ENCODE results near the gene BID.

BID gene

DNA sequence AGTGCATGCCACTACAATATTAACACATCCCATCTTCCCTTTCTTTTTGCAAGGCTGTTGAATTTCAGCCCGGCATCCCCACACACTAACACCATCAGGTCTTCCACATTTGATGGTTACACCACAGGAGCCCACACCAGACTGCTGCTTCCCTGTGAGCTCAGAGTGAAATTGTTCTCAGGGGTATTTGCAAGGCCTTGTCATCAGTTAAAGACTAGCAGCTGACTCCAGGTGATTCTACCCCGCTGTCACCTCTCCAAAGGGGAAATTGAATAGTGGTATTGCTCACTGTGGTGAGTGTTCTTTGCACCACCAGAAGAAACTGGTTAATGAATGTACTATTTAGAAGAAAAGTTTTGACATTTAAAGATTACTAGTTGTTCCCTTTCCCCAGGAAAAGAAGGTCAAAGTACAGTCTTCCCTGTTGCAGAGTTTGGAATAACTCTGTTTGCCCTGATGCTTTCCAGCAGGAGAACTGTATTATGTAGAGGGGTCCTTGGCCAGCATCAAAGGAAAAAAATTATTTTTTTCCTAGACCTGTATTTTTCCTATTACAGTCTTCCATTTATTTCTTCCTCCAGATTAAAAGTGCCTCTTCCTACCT is 41.9 kb downstream of the BID start:
- DNase-seq = no peak

DNA sequence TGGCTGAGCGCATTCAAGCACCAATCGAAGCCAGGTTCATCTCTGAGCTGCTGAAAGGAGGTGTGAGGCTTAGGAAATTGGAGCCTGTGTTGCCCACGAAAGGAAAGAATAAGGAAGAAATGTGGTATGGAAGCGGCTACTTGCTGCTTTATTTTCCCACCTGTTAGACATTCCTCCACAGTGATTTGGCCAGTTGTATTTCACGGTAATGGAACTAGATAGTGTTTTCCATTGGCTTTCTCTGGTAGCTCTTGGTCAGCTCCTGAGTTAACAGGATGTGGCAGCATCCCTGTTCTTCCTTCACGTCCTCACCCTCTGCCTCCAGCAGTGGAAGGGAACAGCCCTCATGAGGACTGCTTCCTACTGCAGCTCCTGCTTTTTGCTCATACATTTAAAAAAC is 44.7 kb downstream of the BID start:
- DNase-seq = no peak

DNA sequence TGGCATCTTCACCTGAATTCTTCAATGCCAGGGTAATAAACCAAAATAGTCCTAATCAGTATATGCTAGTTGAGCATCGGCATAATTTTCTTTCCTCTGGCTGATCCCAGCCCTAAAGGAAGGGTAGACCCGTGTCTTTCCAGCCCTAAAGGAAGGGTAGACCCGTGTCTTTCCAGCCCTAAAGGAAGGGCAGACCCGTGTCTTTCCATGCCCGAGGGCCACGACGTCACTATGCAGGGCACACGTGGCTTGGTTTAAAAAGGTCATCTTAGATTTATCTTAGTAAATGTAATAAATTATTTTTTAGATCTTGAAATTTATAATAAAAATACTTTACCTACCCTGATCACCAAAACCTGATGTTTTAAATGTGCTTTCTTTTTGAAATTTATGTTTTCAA is 45.5 kb downstream of the BID start:
- no peak for DNase-seq

DNA sequence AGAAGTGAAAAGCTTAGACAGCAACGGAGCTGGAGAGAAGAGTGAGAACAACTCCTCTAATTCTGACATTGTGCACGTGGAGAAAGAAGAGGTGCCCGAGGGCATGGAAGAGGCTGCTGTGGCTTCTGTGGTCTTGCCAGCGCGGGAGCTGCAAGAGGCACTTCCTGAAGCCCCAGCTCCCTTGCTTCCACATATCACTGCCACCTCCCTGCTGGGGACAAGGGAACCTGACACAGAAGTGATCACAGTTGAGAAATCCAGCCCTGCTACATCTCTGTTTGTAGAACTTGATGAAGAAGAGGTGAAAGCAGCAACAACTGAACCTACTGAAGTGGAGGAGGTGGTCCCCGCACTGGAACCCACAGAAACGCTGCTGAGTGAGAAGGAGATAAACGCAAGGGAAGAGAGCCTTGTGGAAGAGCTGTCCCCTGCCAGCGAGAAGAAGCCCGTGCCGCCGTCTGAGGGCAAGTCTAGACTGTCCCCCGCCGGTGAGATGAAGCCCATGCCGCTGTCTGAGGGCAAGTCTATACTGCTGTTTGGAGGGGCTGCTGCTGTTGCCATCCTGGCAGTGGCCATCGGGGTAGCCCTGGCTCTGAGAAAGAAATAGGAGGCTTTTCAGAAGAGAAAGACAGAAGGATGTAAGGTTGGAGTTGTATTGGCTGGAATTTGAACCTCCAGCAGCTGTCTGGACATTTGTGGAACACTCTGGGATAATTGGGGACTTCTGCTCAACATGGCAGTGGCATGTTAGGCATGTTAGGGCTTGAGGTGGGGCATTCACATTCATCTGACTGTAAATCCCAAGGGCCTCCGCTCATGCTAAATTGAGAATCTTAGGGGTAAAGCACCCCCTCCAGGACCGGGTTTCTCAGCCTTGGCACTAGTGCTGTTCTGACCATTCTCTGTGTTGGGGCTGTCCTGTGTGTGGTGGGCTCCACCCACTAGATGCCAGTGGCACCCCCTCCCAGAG is 47.1 kb downstream of the BID start:
- DNase-seq = no peak

DNA sequence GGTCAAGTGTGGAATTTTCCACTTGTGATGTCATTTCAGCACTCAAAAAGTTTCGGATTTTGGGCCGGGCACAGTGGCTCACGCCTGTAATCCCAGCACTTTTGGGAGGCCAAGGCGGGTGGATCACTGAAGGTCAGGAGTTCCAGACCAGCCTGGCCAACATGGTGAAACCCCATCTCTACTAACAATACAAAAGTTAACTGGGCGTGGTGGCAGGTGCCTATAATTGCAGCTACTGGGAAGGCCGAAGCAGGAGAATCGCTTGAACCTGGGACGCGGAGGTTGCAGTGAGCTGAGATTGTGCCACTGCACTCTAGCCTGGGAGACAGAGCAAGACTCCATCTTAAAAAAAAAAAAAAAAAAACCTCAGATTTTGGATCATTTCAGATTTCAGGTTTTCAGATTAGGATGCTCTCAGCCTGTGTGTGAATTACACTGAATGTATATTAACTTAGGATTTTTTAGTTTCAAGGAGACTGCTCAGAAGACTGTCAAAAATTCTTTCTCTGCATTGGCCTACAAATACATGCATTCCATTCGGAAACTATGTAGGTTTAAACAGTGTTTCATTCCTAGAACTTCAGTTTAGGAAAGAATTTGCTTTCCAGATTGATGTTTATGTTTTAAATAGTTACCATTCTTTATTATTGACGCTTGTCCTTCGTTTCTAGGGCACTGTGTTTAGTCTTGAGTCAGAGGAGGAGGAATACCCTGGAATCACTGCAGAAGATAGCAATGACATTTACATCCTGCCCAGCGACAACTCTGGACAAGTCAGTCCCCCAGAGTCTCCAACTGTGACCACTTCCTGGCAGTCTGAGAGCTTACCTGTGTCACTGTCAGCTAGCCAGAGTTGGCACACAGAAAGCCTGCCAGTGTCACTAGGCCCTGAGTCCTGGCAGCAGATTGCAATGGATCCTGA is 48.0 kb downstream of the BID start:
- DNase-seq = no peak

DNA sequence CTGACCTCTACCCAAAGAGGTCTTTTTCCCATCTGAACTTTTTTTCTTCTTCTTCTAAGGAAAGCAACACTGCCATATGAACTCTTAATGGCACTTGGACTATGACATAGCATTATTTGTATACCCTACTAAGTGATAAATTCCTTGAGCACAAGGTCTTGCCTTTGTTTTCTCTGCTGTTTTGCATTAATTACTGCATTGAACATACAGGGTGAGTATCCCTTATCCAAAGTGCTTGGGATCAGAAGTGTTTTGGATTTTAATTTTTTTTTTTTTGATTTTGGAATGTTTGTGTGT is 48.8 kb downstream of the BID start:
- DNase-seq = no peak

DNA sequence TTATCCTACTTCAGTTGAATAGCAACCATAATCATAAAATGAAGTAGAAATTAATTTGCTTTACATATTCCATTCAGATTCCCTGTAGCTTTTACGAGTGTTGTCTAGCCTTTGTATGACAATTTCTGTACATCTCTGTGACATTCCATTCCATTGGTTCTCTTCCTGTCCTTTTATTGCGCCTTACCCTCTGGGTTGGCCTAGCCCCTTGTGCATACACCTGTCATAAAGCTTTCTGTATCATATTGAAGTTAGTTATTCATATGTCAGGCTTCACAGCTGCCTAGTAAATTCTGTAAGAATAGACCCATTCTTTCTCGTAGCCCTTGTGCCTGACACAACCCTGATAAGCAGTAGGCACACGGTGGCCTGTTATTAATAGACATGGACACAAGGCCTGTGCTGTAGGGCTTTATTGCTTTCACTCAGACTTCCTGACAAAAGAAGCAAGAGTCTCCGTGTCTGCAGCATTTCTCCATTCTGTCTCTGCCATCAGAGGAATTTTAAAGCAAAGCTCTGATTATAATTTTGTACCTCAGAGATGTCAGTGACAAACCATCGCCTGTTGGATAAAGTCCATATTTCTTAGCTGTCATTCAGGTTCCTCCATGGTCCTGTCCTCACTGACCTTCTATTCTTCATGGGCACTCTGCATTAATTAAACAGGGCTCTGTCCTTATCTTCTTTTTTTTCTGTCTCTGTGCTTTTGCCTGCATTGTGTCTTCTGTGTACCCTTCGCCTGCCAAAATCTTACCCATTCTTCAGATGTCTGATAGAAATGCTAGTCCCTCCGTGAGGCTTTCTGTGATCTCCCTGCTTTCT is 49.4 kb downstream of the BID start:
- DNase-seq = no peak

DNA sequence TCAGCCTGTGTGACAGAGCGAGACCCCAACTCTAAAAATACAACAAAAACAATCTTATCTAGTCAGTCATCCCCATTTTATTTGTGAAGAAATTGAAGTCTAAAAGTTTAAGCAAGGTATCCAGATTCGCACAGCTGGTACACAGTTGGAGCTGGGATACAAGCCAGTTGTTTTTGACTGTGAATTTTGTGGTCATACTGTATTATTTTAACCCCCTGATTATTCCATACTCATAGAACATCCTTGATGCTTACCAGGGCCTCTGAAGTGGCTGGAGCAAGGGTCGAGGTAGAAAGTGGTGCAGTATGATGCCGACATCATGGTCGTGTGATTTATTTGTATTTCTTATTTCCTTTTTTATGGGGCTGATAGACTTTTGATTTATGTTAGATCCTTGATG is 50.0 kb downstream of the BID start:
- no peak for DNase-seq

DNA sequence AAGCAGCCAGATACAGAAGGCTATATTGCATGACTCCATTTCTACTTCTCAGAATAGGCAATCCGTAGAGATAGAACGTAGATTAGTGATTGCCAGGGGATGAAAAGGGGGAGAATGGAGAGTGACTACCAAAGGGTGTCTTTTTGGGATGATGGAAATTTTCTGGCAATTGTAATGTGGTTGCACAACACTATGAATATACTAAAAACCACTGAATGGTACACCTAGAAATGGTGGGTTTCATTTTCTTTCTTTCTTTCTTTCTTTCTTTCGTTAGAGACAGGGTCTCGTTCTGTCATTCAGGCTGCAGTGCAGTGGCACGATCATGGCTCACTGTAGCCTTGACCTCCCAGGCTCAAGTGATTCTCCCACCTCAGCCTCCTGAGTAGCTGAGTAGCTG is 54.4 kb downstream of the BID start:
- DNase-seq = no peak

DNA sequence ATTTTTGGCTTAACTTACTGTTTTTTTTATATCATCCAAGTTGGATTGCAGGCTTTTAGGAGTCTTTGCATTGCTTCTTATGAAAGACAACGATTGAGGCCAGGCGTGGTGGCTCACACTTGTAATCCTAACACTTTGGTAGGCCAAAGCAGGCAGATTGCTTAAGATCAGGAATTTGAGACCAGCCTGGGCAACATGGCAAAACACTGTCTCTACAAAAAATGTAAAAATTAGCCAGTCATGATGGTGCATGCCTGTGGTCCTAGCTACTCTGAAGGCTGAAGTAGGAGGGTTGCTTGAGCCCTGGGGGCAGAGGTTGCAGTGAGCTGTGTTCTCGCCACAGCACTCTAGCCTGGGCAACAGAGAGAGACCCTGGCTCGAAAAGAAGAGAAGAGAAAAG is 56.6 kb downstream of the BID start:
- no peak for DNase-seq

DNA sequence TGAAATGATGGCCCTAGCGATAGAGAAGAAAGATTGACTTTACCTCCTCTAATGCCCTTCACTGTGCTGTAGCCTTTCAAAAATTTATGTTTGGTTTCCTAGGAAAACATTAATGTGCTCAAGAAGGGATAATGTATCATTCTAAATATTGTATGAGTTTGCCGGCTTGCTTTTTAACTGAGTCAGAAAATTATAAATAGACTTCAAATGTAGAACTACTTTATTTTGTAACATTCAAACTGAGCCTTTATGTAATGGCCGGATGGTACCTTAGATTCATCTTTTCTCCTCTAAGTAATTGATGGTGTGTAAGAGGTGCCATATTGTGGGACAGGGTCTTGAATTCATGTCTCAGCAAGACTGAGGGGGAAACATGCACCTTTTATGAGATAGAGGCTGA is 57.7 kb downstream of the BID start:
- no peak for DNase-seq

DNA sequence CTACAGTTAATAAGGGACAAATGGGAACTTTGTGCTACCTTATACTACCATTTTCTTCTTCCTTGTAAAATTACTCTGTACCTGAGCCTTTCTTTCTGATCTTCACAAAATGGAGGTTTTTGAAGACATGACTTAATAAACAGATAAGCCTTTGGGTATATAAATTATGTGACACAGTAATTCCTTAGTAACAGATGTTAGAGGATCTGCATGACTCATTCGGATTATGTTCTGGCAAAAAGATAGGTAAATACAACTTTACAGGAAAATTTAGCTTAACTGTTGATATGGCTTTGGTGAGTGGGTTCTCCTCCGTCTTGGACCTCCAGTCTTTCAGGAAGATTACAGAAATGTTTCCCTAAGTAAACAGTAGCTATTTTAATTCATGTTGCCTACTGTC is 61.8 kb downstream of the BID start:
- DNase-seq = no peak

DNA sequence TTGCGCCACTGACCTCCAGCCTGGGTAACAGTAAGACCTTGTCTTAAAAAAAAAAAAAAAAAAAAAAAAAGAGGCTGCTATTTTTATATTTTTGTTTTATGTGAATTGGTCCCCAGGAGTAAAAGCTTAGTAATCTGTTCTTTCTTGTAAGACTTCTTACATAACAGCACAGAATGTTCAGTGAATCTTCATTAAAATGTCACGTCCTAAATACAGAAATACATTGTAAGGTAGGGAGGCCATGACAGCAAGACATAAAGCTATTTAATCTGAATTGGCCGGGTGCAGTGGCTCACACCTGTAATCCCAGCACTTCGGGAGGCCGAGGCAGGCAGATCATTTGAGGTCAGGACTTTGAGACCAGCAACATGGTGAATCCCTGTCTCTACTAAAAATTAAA is 64.2 kb downstream of the BID start:
- DNase-seq = no peak

DNA sequence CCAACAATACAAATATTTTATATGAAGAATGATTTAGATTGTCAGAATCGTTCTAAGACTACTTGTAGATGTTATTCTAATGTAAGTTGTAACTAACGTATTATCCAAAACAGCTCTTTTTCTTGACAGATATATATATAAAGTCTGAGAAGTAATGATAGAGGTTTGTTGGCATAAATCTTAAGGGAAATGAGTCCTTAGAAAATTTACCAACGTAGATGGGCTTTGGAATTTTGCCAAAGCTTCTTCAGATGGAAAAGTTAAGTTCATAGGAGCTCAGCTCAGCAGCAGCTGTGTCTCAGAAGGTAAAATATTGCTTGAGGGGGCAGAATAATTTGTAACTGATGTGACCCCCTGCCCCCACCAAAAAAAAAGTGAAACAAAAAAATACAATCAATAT is 66.7 kb downstream of the BID start:
- no peak for DNase-seq

DNA sequence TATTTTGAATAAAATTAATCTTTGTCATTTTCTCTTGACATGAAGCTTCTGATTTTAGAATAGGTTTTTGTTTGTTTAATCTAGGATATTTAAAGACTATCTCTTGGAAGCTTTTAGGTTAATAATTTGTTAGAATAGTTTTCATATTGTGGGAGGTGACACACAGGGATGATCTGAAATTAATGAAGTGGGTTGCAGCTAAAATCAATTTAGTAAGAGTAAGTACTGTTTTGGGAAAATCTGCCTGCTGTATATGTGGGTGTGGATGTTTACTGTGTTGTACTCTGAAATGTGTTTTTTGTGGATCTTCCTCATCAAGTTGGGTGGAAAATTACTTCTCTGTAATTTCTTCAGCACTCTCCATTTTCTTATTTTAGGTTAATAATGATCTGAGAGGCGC is 67.3 kb downstream of the BID start:
- no peak for DNase-seq

DNA sequence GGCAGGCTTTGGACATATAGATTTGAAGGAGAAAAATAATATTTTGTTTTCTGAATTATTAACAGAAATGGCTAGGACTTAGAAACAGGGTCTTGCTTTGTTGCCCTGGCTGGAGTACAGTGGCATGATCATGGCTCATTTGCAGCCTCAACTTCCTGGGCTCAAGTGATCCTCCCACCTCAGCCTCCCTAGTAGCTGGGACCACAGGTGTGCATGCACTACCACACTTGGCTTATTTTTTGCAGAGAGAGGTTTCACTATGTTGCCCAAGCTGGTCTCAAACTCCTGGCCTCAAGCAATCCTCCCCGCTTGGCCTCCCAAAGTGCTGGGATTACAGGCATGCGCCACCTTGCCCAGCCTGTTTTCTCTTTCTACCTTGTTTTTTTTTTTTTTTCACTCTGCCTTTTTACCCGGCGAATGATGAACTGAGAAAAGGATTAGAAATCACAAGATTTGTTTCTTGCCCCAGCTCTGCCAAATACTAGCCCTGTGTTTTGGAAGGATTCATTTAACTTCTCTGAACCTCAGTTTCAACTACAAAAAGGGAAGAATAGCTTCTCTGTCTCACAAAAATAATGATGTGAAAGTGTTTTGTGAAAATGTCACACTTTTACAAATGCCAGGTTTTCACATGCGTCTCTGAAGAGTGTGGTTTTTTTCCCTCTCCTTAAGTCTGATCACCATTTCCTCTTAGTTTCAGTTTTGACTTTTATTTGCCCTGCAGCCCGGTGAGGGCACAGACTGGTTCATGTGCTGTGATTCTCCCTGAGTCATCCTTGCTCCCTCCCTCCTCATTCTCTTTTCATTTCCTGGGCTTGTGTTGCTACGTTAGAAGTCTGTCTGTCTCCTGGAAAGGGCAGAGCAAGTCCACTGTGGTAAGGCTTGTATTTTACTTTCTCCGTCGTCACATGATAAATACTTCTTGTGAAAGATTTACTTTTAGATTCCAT is 68.0 kb downstream of the BID start:
- DNase-seq = peak; percentile 7

DNA sequence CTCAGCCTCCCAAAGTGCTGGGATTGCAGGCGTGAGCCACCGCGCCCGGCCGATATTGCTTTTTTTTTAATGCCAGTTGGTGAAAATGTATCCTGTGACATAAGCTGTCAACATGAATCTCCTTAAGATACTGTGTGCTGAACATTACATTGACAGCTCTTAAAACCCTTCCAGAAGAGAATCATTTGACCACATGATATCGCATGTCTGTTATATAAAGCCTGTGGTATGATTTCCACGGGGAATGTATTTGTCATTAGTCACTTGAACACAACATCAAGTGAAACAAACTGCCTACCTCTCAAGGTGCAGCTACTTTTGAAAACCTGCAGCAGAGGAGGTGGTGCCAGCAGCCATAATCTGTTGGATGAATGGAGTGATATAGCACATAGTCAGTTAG is 68.7 kb downstream of the BID start:
- no peak for DNase-seq

DNA sequence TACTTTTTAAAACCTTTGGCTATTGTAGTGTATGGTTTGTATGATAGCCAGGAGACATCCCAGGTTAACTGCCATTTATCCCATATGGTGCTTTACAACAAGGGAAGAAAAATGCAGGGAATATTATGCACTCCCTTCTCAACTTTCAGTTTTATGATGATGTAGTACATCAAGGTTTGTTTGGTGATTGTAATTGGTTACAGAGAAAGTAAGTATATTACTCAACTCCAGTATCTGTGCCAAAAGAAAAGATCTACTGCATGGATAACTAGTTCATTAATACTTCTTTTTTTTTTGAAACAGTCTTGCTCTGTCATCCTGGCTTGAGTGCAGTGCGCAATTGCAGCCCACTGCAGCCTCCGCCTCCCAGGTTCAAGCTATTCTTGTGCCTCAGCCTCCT is 70.5 kb downstream of the BID start:
- no peak for DNase-seq

DNA sequence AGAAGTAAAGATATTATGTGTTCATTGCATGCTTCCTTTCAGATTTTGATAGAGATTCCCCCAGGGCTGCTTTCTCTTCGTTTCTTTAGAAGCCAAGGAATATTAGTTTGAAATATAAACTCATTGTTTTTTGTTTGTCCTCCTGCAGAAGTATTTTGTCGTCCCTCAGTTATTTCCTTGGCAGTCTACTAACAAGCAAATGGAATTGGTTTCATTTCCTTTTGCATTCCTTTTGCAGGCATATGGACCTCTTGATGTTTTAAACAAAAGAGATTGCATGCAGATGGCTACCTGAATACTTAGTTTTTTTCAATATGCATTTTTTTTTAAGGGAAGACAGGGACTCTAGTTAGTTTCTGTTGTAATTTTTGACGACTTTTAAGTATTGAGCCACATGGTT is 73.5 kb downstream of the BID start:
- no peak for DNase-seq

DNA sequence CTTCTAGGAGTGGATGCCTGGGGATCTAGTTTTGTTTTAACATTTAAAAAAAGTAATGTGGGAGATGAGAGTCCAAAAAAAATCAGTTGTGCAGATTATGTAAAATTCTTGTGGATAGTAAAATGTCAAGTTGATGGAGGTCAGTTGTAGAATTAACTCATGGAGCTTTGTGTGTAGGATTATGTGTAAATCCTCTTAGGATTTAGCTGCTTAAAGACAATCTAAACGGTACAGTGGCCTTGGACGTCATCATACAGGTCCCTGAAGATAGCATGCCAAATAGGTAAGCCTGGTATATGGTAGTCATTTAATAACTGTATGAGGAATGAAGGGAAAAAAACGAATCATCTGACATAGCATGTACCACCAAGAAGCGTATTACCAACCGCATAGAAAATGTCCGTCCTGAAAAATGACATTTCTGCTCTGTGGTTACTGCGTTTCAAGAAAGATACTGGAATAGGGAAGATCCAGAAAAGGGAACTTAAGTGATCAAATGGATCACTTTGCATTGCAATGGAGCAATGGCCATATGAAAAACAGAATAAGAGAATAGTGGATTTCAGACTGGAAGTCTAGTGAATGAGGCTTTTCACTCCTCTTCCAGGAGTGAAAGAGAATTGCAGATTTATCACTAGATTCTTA is 74.5 kb downstream of the BID start:
- DNase-seq = no peak

DNA sequence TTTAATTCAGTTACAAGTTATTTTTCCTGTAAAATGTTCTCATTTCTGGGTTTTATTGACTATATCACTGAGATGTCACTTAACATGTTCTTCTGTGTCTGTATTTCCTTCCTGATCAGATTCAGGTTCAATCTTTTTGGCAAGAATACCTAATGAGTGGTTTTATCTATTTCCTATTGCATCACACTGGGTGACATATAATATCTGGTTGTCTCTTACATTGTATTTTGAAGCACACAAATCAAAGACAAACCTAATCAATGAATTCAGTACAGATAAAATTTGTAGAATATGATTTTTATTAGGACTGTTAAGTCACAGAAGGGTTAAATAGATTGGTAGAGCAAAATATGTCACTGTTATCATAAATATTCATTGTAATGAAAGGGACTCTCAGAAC is 75.3 kb downstream of the BID start:
- DNase-seq = no peak

Measured in DMS 273 treated with DMSO at 0.1 percent for 48 hours (cell line).